AG09319 (cell line): ENCODE measurements around the gene P2RY2.

Experiments used
- DNase-seq: peaks from one replicate; pipeline ENCODE4 v3.0.0-alpha.2; 2010; ENCODE audit warnings: low read depth; ENCODE audit errors: extremely low read depth
- CTCF ChIP-seq: IDR thresholded peaks from 2 replicates; pipeline ENCODE4 v1.5.1; 2011; ENCODE audit warnings: low read depth, mild to moderate bottlenecking, inconsistent platforms, low read length, moderate library complexity

The P2RY2 gene

GRCh38 chr11:73200256-73200655 is 17.8 kb upstream of the P2RY2 start:
- DNase-seq: no peak
- no peak for TF ChIP-seq CTCF

DNA sequence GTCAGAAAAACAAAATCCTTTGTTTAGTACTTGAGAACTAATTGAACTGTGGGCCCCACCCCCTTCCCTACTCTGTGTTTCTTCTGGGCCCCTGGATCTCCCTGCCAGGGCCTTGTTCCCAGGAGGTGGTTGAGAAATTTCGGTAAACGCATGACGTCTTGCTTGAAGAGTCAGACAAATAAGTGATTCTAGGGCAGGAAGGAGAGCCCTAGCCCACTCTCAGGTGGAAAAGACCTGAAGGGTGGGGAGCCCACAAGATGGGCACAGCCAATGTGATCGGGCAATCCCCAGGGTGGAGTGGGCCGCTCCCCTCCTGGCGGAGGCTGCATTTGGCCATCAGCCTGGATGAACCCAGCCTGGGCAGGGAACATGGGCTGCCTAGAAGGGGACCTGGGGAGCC is 16.8 kb upstream of the P2RY2 start:
- TF ChIP-seq CTCF: no peak
- no peak for DNase-seq

DNA sequence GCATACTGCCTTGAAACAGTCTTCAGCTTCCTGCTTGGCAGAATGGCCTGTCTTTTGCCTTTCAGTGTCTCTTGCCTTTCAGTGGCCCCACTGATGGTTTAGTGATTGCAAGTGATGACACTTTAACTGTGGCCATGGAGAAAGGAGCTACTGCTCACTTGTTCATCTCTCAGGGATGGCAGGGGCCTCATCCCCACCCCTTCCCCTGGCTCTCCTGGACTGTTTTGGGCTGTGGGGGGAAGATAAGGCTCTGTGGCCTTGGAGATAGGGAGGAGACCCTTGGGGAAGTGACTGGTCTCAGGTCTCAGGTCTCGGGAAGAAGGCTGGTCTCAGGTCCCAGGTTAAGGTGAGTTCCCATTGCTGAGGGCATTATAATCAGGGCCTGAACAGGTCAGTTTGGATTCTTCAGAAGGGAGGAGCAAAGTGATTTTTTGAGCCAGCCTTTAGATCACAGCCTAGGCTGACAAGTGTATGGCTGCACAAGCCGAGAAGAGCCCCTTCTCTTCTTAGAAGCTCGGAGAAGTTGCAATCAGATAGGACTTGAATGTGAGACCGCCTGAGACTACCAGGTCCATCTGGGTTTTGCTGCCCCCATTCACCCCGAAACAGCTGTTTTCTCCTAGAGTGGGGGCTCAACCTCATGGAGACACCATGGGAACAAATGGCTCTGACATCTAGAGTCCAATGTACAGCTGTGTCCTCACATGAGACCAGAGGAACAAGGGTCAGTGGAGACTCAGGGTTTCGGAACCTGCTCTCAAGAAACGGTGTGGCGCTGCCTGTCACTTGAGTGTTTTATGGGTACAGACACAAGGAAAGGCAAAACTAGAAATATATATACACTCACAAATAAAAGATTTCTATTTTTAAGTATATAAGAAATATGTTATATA is 15.9 kb upstream of the P2RY2 start:
- no peak for TF ChIP-seq CTCF
- DNase-seq: no peak

- no peak for DNase-seq
- TF ChIP-seq CTCF: no peak
These were observed 14.8 kb upstream of the P2RY2 start for GRCh38 chr11:73203322-73203721.

DNA sequence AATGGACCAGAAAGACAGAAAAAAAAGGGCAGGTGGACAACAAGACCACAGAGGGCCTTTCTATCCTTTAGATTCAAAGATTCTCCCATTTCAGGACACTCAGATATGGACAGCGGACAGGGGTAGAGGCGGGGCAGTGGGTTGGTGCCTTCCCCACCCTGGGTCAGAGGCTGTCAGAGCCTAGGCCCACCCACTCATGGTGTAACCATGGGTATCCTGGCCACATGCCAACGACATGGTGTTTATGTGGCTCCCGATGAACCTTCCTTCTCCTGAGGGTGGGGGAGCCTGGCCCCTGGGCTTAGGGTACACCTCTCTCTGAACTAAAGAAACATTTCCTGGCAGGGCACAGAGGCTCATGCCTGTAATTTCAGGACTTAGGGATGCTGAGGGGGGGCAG is 14.3 kb upstream of the P2RY2 start:
- TF ChIP-seq CTCF: no peak
- DNase-seq: no peak

- DNase-seq: no peak
- TF ChIP-seq CTCF: no peak
These were observed 13.4 kb upstream of the P2RY2 start for GRCh38 chr11:73204711-73205121.

GRCh38 chr11:73205661-73206343 is 12.3 kb upstream of the P2RY2 start:
- no peak for DNase-seq
- no peak for TF ChIP-seq CTCF
